Stimulated activated CD4-positive, alpha-beta T cell treated with anti-CD3 and anti-CD28 coated beads, Interleukin-12 subunit alpha, Interleukin-12 subunit beta, amount 100 ng/mL, for 4 hours (primary cell): Measurements from ENCODE around the gene FAM168A.
"Not testable (repeated sequence)": the region's sequence is repeated elsewhere in the genome, so short reads cannot be mapped to it uniquely, and the experiment has no call there.

Source experiments
- DNase-seq: peaks from one replicate; pipeline ENCODE4 v3.0.0-alpha.2; 2020

The FAM168A gene

DNA sequence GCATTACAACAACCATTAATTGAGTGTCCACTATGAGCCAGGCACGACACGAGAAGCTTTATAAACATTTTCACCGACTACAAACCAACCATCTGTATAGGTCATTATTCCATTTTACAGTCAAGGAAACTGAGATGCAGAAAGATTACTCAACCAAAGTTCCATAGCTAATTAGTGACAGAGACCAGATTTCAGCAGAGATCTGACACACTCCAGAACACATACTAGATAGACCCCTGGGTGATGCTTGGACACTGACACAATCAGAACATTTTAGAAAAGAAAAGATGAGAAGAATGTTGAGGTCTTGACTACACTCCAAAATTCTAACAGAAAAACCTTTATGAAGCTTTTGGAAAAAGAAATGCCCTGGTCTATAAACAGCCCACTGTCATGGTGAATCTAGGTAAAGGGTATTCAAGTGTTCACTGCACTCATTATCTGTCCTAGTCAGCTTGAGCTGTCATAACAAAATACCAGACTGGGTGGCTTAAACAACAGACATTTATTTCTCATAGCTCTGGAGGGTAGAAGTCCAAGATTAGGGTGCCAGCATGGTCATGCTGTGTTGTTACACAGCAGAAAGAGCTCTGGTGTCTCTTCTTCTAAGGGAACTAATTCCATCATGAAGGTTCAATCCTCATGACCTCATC is 132.8 kb downstream of the FAM168A start:
- DNase-seq, result no peak

DNA sequence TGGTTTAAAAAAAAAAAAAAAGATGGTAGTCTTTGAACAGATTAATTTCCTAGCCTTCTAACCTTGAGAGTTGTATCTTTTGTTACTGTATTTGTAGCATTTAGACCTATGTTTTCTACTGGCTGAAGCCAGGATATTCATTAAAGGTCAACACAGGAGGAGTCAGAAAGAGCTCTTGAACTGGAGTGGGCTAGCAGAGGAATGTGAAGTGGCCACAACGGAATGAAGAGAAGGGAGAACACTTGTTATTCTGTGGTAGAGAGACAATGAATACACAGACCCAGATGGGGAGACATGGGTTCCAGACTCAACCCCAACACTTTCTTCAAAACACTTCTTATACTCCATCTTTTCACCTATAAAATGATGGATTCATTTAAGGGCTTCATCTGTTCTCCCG is 133.6 kb downstream of the FAM168A start:
- no peak for DNase-seq

DNA sequence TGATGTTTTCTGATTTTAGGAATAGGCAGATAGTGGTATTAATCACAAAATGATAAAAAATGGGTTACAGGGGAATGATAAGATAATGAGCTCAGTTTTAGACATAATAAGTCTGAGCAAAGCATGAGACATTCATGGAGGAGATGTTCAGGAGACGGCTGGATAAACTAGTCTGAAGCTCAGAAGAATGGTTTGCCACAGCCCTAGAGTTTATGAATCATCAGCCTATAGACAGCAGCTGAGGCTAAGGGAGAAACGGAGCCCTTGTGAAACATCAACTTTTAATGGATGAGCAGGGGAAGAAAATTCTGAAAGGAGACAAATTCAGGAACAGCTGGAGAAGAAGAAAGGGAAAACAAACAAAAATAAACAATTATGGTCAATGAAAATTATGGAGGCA is 134.6 kb downstream of the FAM168A start:
- DNase-seq, result no peak

DNA sequence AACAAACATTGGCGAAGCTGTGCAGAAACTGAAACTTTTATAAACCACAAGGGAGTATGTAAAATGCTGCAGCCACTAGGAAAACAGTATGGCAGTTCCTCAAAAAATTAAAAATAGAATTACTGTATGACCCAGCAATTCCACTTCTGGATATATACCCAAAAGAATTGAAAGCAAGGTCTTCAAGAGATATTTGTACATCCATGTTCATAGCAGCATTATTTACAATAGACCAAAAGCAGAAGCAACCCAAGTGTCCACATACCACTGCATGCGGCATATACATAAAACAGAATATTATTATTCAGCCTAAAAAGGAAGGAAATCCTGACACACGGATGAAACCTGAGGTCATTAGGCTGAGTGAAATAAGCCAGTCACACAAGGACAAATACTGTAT is 135.9 kb downstream of the FAM168A start:
- DNase-seq, result no peak

DNA sequence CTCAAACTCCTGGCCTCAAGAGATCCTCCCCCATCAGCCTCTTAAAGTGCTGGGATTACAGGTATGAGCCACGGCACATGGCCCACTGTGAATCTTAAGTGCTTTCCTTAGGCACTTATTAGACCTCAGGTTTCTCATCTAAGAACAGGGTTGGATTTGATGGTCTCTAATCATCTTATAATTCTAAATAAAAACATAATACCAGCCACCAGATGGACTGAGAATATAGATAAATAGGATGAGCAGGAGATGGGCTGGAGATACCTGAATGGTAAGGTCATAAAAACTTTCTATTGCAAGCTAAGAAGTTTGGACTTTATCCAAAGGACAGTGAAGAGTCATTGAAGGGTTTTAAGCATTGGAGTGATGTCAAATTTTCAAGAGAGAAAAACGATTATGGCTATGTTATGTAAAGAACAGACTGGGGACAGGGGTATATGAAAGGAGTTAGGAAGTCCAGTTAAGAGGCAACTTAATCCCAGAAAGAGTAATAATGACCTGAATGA is 136.5 kb downstream of the FAM168A start:
- DNase-seq, result no peak

DNA sequence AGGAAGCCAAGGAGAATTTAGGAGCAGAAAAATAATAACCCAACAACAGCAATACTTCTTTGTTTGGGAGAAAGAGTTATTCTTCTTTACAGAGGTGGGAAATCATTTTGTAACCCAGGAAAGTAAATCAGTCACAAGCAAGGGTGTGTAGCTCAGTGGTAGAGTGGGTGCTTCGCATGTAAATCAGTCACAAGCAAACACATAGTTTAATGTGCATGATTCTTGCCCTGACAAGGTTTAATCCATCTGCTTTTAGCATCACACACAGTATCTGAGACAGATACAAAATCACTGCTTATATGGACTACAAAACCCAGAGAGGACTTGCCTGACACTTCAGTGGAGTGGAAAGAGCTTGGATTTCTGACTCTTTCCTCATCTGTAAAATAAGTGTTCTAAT is 139.7 kb downstream of the FAM168A start:
- DNase-seq, result no peak

DNA sequence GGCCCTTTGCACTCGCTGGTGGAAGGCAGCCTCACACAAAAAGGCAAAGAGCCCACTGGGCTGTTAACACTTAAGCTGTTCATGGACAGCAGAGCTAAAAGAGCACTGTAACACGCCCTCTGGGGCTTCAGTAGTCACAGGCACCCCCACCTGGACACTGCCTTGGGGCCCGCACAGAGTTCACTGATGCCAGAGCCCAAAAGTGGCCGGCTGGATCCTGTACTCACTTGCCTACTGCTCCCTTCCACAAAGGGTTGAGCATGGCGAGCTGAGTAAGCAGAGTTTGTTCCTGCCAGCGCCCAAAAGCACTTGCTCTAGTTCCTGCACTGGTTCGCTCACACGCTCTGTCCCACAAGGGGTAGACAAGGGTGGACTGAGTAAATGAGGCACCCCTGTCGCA is 142.9 kb downstream of the FAM168A start:
- DNase-seq, result no peak

DNA sequence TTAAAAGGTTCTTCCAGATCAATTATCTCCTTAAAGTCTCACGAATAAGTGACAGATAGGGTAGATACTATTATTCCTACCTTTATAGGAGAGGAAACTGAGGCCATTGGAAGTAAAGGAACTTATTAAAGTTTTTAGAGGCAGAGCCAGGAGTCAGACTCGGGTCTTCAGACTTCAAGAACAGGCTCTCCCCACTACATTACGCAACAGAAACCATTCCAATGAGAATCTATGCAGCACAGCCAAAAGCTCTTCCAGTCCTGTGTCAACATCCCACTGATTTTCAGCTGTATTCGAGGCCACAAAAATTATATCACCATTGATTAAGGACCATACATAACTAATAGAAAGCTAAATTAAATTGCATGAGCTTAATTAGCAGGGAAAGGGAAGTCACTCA is 144.3 kb downstream of the FAM168A start:
- no peak for DNase-seq

DNA sequence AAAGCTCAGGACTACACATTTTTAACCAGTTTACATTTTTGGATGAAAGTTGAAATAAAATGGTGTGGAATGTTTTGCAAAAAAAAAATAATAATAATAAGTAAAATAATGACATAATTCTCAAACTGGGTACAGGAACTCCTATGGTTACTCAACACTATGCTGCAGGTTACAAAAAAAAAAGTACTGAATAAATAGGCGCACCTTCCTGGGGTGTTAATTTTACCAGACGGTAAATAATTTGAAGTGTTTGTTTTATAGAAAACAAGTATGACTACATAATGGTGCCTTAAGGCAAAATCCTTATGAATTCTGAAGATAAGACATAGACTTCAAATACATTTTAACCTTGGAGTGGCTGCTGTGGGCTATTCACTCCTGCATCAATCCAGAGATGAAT is 145.2 kb downstream of the FAM168A start:
- no peak for DNase-seq

DNA sequence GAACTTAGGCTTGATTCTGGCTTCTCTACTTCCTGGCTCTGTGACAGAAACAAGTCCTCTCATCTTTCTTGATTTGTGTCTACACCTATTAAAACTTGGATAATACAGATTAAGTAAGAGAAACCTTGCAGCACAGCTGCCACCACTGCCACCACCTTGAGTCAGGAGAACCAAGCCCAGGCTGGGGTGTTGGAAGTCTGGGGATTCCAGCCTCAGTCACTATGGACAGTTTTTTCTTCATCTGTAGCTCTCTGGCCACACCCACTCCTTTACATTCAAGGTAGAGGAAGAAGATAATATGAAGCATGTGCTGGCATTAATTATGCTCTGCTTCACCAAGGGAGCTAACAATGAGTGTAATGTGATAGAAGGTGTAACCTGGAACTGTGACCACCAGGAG is 146.0 kb downstream of the FAM168A start:
- DNase-seq, result no peak

DNA sequence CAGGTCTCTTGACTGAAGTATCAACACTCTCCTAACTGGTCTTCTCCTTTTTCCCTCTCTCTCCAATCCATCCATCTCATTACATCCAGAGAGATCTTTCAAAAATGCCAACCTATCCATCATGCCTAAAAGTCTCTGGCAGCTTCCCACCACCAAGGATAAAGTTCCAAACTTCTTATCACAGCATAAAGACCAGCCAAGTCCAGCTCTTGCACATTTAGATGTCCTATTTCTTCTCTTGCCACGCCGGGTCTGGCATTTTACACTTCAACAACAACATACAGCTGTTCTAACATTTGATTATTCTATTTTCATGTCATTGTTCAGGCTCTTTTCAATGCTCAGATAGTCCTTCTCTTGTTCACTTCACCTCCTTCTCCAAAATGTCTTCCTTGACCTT is 151.1 kb downstream of the FAM168A start:
- DNase-seq, result no peak

DNA sequence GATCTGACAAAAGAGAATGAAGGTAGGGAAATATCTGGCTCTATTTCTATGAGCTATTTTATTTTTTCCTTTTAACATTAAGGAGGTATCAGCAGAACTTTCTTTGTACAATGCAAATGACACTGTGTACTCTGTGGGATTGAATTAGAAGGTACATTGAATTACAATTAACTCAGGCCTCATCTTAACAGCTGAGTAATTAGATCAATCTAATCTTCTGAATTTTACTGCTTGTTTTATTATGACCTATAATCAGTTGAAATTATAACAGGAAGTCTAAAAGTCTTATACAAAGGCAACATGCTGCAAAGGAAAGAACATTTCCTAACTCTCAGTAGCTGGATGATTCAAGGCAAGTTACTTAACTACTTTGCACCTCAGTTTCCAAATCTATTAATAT is 151.9 kb downstream of the FAM168A start:
- DNase-seq, result no peak

DNA sequence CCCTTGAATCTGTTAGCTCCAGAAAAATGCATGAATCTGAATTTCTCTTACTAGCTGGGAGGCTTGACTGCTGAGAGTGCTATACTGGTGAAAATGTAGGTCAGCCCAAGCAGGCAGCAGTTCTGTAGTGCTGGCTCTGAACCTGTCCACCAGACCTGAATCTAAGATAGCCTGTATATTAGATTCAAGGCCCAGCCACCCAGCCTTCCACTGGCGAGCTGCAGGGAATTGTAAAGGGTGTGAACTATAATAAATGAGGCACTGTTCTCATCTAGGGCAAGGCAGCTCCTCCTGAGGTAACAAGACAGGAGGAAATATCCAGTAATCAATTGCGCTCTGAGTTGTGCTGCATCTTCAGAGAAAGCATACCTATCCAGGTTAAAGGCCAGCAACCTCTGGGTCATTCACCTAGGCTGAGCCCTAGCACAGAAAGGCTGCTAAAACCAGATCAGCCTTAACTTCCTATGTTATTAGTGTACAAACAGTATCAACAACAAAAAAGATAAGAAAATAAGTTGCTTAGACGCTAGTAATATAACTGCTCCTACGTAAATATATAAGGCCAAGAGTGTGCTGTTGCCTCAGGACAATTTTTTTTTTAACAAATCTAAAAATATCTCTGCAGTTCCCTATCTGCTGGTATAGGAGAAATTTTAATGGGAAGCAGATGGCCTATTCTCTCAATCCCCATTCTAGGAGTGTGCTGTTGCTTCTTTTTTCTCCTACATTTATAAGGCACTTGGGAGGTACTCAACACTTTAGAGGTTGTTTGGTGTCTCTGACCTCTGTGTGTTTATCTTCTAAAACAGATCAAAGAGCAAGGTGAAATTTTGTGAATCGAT is 158.7 kb downstream of the FAM168A start:
- no peak for DNase-seq

DNA sequence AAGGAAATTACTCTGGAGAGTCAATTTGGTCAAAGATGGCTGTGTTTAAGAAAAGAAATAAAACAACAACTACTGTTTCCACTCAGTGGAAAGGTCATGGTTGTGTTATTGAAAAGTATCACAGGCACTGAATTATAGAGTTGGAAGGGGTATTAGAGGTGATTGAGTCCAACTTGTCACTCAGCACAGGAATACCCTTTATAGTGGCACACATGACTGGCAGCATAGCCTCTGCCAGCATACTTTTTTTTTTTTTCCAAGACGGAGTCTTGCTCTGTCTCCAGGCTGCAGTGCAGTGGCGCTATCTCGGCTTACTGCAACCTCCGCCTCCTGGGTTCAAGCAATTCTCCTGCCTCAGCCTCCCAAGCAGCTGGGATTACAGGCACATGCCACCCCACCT is 161.1 kb downstream of the FAM168A start:
- not testable (repeated sequence) for DNase-seq

DNA sequence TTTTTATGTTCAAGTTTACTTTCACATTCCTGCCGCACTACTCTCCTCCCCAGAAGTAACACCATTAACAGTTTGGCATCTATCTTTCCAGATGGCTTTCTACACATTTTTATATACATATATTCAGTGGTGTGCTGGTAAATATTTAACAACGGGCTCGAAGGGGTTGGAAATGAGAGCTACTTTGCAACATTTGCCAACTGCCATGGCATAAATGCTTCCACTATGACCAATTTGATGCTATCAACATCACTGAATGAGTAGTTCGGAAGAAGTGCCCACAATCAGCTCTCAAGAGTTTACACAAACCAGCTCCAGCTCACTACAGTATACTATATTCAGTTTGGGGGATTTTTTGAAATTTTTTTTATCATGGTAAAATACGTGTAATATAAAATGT is 166.5 kb downstream of the FAM168A start:
- no peak for DNase-seq

DNA sequence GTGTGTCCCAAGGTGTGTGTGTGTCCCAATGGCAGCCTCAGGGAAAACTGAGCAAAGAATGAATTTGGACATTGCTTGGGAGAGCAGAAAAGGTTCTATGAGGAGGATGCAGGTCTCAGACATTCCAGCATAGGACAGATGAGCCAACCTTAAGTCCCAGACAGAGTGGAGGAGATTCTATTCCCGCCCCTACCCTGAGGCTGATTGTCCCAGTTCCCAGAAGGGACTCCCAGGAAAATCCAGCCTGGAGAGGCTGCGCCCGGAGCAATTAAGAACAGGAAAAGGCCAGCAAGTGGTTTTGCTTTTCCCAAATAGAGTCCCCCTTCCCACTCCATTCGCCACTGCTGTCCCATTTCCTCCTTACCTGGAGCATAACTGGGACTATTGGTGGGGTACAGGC is 167.6 kb downstream of the FAM168A start:
- DNase-seq, result no peak

DNA sequence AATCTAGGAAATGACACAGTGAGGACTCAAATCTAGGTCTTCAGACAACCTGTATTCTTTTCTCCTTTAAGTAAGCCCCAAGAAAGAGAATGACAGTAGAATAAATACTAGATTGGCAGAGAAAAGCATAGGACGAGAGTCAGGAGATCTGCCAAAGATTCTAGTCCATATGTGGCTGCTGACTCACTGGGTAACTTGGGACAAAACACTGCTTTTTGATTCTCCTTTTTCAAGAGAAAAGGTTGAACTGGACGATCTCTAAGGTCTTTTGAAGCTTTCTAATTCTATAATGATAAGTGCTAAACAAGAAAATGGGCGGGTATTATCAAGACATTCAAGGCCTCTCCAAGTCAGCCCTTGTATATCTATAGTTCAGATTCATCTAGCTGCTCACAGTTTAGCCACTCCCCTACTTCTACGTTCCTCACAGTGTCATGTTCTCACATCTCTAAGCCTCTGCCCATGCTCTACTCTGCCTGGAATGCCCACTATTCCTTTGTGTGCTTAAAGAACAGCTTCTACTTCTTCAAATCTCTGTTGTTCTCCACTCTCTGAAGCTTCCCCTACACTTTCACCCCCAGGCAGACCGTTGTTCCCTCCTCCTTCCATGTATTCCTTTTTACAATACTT is 168.7 kb downstream of the FAM168A start:
- no peak for DNase-seq

DNA sequence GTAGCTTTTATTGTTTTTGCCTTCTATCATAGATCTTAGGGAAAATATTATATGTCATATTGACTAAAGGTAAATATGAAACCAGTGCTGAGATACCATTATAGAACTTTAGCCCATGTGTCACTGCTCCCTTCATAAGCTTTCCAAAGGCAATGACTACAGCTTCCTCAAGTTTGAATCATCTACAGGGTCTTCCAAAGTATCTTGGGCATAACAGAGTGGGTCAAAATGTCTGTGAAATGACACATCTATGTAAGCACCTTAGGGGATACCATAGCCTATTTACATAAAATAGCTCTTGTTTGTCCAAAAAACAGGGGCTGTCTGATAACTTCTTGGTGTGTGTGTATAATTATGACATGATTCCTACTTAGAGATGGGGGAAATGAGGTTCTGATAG is 169.2 kb downstream of the FAM168A start:
- DNase-seq, result no peak

DNA sequence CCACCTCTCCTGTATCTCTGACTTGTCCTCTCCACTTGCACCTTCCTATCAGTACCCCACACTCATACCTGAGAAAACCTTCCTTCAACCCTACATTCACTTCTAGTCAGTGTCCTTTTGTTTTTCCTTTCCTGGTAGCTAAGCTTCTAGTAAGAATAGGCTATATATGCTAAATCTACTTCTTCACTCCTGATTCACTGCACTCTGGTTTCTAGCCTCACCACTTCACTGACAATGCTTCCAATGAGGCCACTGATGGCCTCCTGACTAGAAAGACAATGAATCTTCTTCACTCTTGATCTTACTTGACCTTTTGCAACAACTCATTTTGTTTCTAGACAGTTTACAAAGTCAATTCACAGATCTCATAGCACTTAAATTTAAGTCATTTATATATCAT is 169.7 kb downstream of the FAM168A start:
- DNase-seq, result no peak

DNA sequence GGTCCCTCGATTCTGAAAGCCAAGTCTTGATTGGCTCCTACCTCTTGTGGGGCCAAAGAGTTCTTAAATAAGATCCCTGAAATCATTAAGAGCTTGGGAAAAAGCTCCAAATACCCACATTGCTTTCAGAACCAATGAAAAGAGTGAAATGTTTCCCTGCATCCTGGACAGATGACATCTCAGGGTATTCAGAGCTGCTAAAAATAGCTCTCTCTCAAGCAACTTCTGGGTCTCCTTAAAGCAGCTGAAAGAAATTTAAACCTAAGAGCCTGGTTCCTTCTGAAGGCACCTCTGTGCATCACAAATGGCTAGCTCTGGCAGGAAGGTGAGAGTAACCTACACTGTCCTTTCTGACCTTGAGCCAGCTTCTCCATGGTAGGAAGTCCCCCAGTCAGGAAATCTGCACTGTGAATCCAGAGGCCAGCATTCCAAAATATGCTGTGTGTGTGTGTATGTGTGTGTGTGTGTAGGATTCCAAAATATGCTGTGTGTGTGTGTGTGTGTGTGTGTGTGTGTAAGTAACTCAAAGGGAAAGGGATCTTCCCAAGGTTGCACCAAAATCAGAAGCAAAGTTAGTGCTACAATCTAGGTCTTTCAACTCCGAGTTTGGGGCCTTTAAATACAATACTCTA is 171.6 kb downstream of the FAM168A start:
- DNase-seq, result no peak

DNA sequence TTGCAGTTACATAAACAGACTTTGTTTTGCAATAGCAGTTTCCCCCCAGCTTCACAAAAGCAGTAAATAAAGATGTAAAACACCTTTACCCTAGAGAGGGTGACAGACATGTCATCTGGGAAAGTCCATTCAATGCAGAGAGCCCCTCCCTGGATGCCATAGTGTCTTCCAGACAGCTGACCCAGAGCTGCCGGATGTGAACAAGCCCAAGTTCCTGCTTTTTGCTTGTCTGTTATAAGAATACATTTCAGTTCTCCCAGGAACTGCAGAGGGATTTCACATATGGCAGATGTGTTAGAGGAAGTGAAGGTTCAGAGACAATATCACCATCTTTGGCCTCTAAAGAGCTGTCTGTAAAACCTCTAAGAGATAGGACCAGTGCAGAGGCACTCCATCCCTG is 172.8 kb downstream of the FAM168A start:
- DNase-seq, result no peak

DNA sequence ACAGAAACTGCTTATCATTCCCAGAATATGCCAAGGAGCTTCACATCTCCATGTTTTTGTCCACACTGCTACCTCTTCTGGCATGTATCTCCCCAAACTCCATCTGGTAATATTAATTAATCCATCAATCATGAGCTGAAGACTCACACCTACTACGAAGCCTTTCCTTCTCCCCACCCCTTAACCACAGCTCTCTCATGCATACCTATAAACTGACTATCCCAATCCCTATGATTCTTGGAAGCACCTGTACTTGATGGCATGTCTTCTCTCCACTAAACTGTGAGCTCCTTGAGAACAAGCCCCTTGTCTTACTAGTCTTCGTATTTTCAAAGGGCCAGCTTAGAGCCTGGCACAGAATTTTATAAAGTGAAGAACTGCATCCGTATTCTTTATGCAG is 174.4 kb downstream of the FAM168A start:
- no peak for DNase-seq

DNA sequence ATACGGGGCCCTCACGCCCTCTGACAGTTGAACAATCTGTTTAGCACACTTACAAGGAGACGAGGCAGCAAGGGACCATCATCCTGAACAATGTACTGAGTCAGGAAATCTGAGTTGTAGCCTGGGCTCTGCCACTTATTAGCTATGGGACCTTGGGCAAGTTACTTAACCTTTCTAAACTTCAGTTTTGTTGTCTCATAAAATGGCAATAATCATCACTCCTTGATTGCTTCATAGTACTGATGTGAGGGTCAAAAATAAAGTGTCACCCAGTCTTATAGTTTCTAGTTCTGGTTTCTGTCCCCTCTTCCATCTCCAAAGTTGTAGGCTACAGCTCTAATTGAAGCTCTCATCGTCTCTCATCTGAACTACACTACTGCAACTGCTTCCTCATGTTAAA is 175.0 kb downstream of the FAM168A start:
- DNase-seq, result no peak

DNA sequence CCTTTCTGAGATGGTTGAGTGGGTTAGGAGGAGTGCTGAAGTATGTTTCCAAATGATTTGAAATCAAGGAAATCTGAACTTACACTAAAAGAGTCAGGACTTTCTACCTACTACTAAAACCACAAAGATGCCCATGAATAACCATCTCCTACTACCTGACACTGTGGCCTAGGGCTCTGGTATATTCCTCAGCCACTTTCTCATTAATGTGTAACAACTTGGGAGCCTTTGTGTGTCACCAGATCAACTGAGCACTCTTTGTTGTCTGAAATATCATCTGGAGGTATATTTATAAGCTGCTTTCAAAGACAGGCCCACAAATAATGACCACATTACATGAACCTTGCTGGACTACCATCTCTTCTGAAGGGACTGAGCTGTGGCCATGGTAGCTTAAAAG is 177.8 kb downstream of the FAM168A start:
- no peak for DNase-seq
